ENCODE results near the gene DMD.

The DMD gene

GRCh38 chrX:31316340-31316991 lies 1894.9 kb downstream of the DMD start:
- FAIRE-seq: no peak

- no peak for FAIRE-seq
These were observed 1896.4 kb downstream of the DMD start for GRCh38 chrX:31314921-31315320.

- no peak for FAIRE-seq
These were observed 1903.4 kb downstream of the DMD start for GRCh38 chrX:31307952-31308351.

GRCh38 chrX:31302573-31303075 lies 1908.7 kb downstream of the DMD start:
- FAIRE-seq: no peak

- FAIRE-seq: no peak
These were observed 1909.4 kb downstream of the DMD start for GRCh38 chrX:31301941-31302340.

GRCh38 chrX:31301203-31301602 lies 1910.1 kb downstream of the DMD start:
- no peak for FAIRE-seq

GRCh38 chrX:31298916-31299315 lies 1912.4 kb downstream of the DMD start:
- no peak for FAIRE-seq

- no peak for FAIRE-seq
These were observed 1913.5 kb downstream of the DMD start for GRCh38 chrX:31297881-31298280.

- no peak for FAIRE-seq
These were observed 1916.9 kb downstream of the DMD start for GRCh38 chrX:31294475-31294874.

GRCh38 chrX:31293409-31293808 lies 1917.9 kb downstream of the DMD start:
- FAIRE-seq: no peak

- no peak for FAIRE-seq
These were observed 1920.2 kb downstream of the DMD start for GRCh38 chrX:31291131-31291530.

- no peak for FAIRE-seq
These were observed 1923.5 kb downstream of the DMD start for GRCh38 chrX:31287861-31288260.

GRCh38 chrX:31280580-31280979 lies 1930.8 kb downstream of the DMD start:
- FAIRE-seq: no peak

- FAIRE-seq: no peak
These were observed 1932.0 kb downstream of the DMD start for GRCh38 chrX:31279359-31279758.

GRCh38 chrX:31272472-31272775 lies 1938.9 kb downstream of the DMD start:
- FAIRE-seq: no peak

- no peak for FAIRE-seq
These were observed 1939.5 kb downstream of the DMD start for GRCh38 chrX:31271615-31272471.

- FAIRE-seq: no peak
These were observed 1941.4 kb downstream of the DMD start for GRCh38 chrX:31269914-31270313.

GRCh38 chrX:31268359-31268758 lies 1943.0 kb downstream of the DMD start:
- FAIRE-seq: no peak

GRCh38 chrX:31266203-31267076 lies 1944.9 kb downstream of the DMD start:
- no peak for FAIRE-seq

GRCh38 chrX:31265383-31265782 lies 1946.0 kb downstream of the DMD start:
- no peak for FAIRE-seq

GRCh38 chrX:31260351-31260750 lies 1951.0 kb downstream of the DMD start:
- no peak for FAIRE-seq

- FAIRE-seq: peak; percentile 69
These were observed 1953.2 kb downstream of the DMD start for GRCh38 chrX:31258166-31258565.

GRCh38 chrX:31255310-31256033 lies 1955.9 kb downstream of the DMD start:
- no peak for FAIRE-seq
